K562 (cell line): Measurements from ENCODE around the gene C2CD2L. TPM values are rescaled to one million over a fixed set of nuclear protein-coding genes. Genes with fewer than 3 reads are reported as not detected.

ENCODE experiments used
- ARID1B ChIP-seq: fragments of 450-650 bp; IDR thresholded peaks from 2 replicates; pipeline ENCODE4 v1.6.1; 2016; ENCODE audit warnings: antibody characterized with exemption, mild to moderate bottlenecking, inconsistent platforms
- CC2D1A ChIP-seq: fragments of 450-650 bp; IDR thresholded peaks from 2 replicates; pipeline ENCODE4 v1.6.1; 2017; ENCODE audit warnings: mild to moderate bottlenecking
- CXXC5 ChIP-seq: fragments of 250-450 bp; sonication (Bioruptor Pico); IDR thresholded peaks from 2 replicates; pipeline ENCODE4 v1.8.0; 2022; ENCODE audit warnings: inconsistent platforms, mild to moderate bottlenecking, moderate library complexity
- DPF2 ChIP-seq: fragments of 450-650 bp; IDR thresholded peaks from 2 replicates; pipeline ENCODE4 v1.6.1; 2016
- HMGXB4 ChIP-seq: sonication (generic); formaldehyde crosslinking; IDR thresholded peaks from 2 replicates; pipeline ENCODE4 v1.8.1; 2023; ENCODE audit warnings: mild to moderate bottlenecking, missing genetic modification reagents
- NBN ChIP-seq: fragments of 450-650 bp; IDR thresholded peaks from 2 replicates; pipeline ENCODE4 v1.6.1; 2016; ENCODE audit warnings: low read depth, mild to moderate bottlenecking
- NFATC3 ChIP-seq: fragments of 450-650 bp; IDR thresholded peaks from 2 replicates; pipeline ENCODE4 v1.6.1; 2017; ENCODE audit warnings: mild to moderate bottlenecking
- NKRF ChIP-seq: fragments of 450-650 bp; IDR thresholded peaks from 2 replicates; pipeline ENCODE4 v1.6.1; 2016; ENCODE audit warnings: borderline replicate concordance
- RBFOX2 ChIP-seq: fragments of 200-400 bp; formaldehyde crosslinking; IDR thresholded peaks from 2 replicates; pipeline ENCODE4 v1.6.1; 2017; ENCODE audit warnings: low read depth, mild to moderate bottlenecking, low read length, moderate library complexity
- RNF2 ChIP-seq: sonication (generic); IDR thresholded peaks from 2 replicates; pipeline ENCODE4 v1.6.1; 2016
- SP2 ChIP-seq: IDR thresholded peaks from 2 replicates; pipeline ENCODE4 v1.6.1; 2011; ENCODE audit warnings: mild to moderate bottlenecking, low read depth, low read length, moderate library complexity; ENCODE audit not compliant: poor library complexity, severe bottlenecking; ENCODE audit errors: extremely low read depth
- SREBF1 ChIP-seq: fragments of 150-350 bp; IDR thresholded peaks from 2 replicates; pipeline ENCODE4 v1.6.1; 2014; ENCODE audit warnings: antibody characterized with exemption, low read depth, low read length, borderline replicate concordance
- SRSF7 ChIP-seq: fragments of 200-400 bp; formaldehyde crosslinking; optimal IDR thresholded peaks from 2 replicates; pipeline ENCODE3; 2017; ENCODE audit warnings: mild to moderate bottlenecking, low read depth, low read length
- STAT5A ChIP-seq: IDR thresholded peaks from 2 replicates; pipeline ENCODE4 v1.6.1; 2012; ENCODE audit warnings: low read length, inconsistent platforms, borderline replicate concordance
- TBP ChIP-seq: optimal IDR thresholded peaks from 2 replicates; pipeline ENCODE3; 2011; ENCODE audit warnings: low read depth, low read length, improper control_type of control experiment
- ZBTB17 ChIP-seq: fragments of 450-650 bp; formaldehyde crosslinking; IDR thresholded peaks from 2 replicates; pipeline ENCODE4 v1.4.0; 2020; ENCODE audit warnings: mild to moderate bottlenecking
- ZNF146 ChIP-seq: IDR thresholded peaks from one replicate; pipeline ENCODE4 v1.6.1; 2018; ENCODE audit warnings: missing compliant biosample characterization; ENCODE audit not compliant: unreplicated experiment
- ZNF263 ChIP-seq: sonication (generic); formaldehyde crosslinking; IDR thresholded peaks from 2 replicates; pipeline ENCODE4 v1.8.0; 2022; ENCODE audit warnings: mild to moderate bottlenecking, missing genetic modification reagents, borderline replicate concordance
- ZNF274 ChIP-seq: IDR thresholded peaks from 2 replicates; pipeline ENCODE4 v1.6.1; 2011; ENCODE audit warnings: low read depth, mild to moderate bottlenecking, low read length, moderate library complexity, borderline replicate concordance
- ZNF280B ChIP-seq: fragments of 250-450 bp; sonication (Bioruptor Pico); IDR thresholded peaks from 2 replicates; pipeline ENCODE4 v1.5.1; 2021; ENCODE audit warnings: mild to moderate bottlenecking
- ZNF512 ChIP-seq: IDR thresholded peaks from 2 replicates; pipeline ENCODE4 v1.6.1; 2016; ENCODE audit warnings: missing genetic modification characterization, missing compliant biosample characterization
- polyA plus RNA-seq, 8 experiments: library from polyadenylated mRNA; depleted of rRNA in 4 of 8; stranded (reverse) in 5 of 8; unstranded in 3 of 8; fragments of >200 nt; fragmentation: Nextera tagmentation in 2 of 8; fragmentation: Illumina TruSeq in 1 of 8; extraction: Ambion mirVana in 2 of 8; extraction: Trizol in 1 of 8; gene quantifications; 2 replicates each; pipeline versions ENCODE4 v1.2.1 to v1.2.3, GENCODE V29; 2011 to 2014; ENCODE audit warnings: inconsistent platforms in 1 of 8, missing spikeins in 1 of 8
- total RNA-seq, 7 experiments: library from RNA; depleted of rRNA in 6 of 7; stranded (reverse); fragments of >200 nt in 6 of 7; fragmentation: Illumina TruSeq in 2 of 7; extraction: Trizol in 2 of 7; gene quantifications; 2 replicates each; pipeline versions ENCODE4 v1.2.1 to v1.2.3, GENCODE V29; 2011 to 2021; ENCODE audit warnings: low replicate concordance in 1 of 7

C2CD2L gene
- total and polyA plus RNA-seq, 9 of the 15 experiments (the other 6 are each of a cell fraction or from before 2014, with no cell fraction given): 0.66 to 41.2 (median 14.8) TPM

GRCh38 chr11:119120639-119121007 is 13.5 kb downstream of the C2CD2L start (continued):
- TF ChIP-seq STAT5A: 0 out of 2 replicates have a peak, but pooled peaks have one; percentile 33
- TF ChIP-seq ZNF512: 0 out of 2 replicates have a peak, but pooled peaks have one; percentile 11
- no peak for TF ChIP-seq SRSF7
- no peak for TF ChIP-seq ZNF274
- no peak for TF ChIP-seq ZNF280B (CRISPR knock-in tag)
- TF ChIP-seq CXXC5 (CRISPR knock-in tag): no peak
- peak; percentile 34; the same call in 1 of the 2 replicates for TF ChIP-seq NBN
- TF ChIP-seq RBFOX2: no peak
- no peak for TF ChIP-seq ZBTB17
- no peak for TF ChIP-seq HMGXB4
- TF ChIP-seq TBP: peak; percentile 0
- TF ChIP-seq RNF2: no peak
- no peak for TF ChIP-seq SREBF1
- TF ChIP-seq ZNF146 (CRISPR knock-in tag): no peak
- TF ChIP-seq NKRF: 0 out of 2 replicates have a peak, but pooled peaks have one; percentile 69
- 0 out of 2 replicates have a peak, but pooled peaks have one; percentile 7 for TF ChIP-seq NFATC3
- TF ChIP-seq ARID1B: peak; percentile 44; the same call in 1 of the 2 replicates
- no peak for TF ChIP-seq ZNF263
- TF ChIP-seq CC2D1A: no peak
- no peak for TF ChIP-seq DPF2
- no peak for TF ChIP-seq SP2
